K562 (cell line): Measurements from ENCODE around the gene CBX8. TPM values are rescaled to one million over a fixed set of nuclear protein-coding genes. Genes with fewer than 3 reads are reported as not detected.

Source experiments
- ATF7 ChIP-seq: fragments of 450-650 bp; IDR thresholded peaks from 2 replicates; pipeline ENCODE4 v1.7.1; 2014; ENCODE audit warnings: mild to moderate bottlenecking, moderate library complexity
- CBX5 ChIP-seq: IDR thresholded peaks from 2 replicates; pipeline ENCODE4 v1.6.1; 2014; ENCODE audit warnings: low read depth, borderline replicate concordance
- CEBPB ChIP-seq: fragments of 450-650 bp; IDR thresholded peaks from 2 replicates; pipeline ENCODE4 v1.6.1; 2016; ENCODE audit warnings: missing genetic modification characterization, missing compliant biosample characterization
- CLOCK ChIP-seq: fragments of 250-450 bp; sonication (Bioruptor Pico); IDR thresholded peaks from 2 replicates; pipeline ENCODE4 v1.4.0; 2020; ENCODE audit warnings: mild to moderate bottlenecking, moderate library complexity, borderline replicate concordance
- GABPB1 ChIP-seq: sonication (generic); formaldehyde crosslinking; IDR thresholded peaks from 2 replicates; pipeline ENCODE4 v1.8.0; 2022; ENCODE audit warnings: mild to moderate bottlenecking, missing genetic modification reagents
- HNRNPUL1 ChIP-seq: fragments of 200-400 bp; formaldehyde crosslinking; IDR thresholded peaks from 2 replicates; pipeline ENCODE4 v1.6.1; 2017; ENCODE audit warnings: low read length
- MYC ChIP-seq, 2 experiments: fragments of 250-450 bp in 1 of 2; sonication (Bioruptor Pico) in 1 of 2; IDR thresholded peaks; 2 replicates each; pipeline versions ENCODE4 v1.5.1 to v1.6.1; 2012 to 2021; ENCODE audit warnings: low read depth in 2 of 2, borderline replicate concordance in 1 of 2, improper control_type of control experiment in 1 of 2, low read length in 1 of 2, mild to moderate bottlenecking in 1 of 2, moderate library complexity in 1 of 2
- NBN ChIP-seq: fragments of 450-650 bp; IDR thresholded peaks from 2 replicates; pipeline ENCODE4 v1.6.1; 2016; ENCODE audit warnings: low read depth, mild to moderate bottlenecking
- PHF8 ChIP-seq: fragments of 200-600 bp; sonication (generic); IDR thresholded peaks from 2 replicates; pipeline ENCODE4 v1.6.1; 2012; ENCODE audit warnings: mixed run types, mild to moderate bottlenecking, inconsistent platforms, low read length, moderate library complexity, borderline replicate concordance
- RBM39 ChIP-seq: fragments of 200-400 bp; formaldehyde crosslinking; optimal IDR thresholded peaks from 2 replicates; pipeline ENCODE3; 2018; ENCODE audit warnings: low read depth, low read length
- RNF2 ChIP-seq: sonication (generic); IDR thresholded peaks from 2 replicates; pipeline ENCODE4 v1.6.1; 2016
- TARDBP ChIP-seq: fragments of 450-650 bp; IDR thresholded peaks from 2 replicates; pipeline ENCODE4 v1.6.1; 2016
- TEAD2 ChIP-seq: fragments of 450-650 bp; IDR thresholded peaks from 2 replicates; pipeline ENCODE4 v1.6.1; 2016; ENCODE audit warnings: missing genetic modification characterization, control low read depth, missing compliant biosample characterization
- ZNF282 ChIP-seq: sonication (generic); formaldehyde crosslinking; IDR thresholded peaks from 2 replicates; pipeline ENCODE4 v1.8.1; 2023; ENCODE audit warnings: missing genetic modification reagents
- ZNF445 ChIP-seq: fragments of 250-450 bp; sonication (Bioruptor Pico); IDR thresholded peaks from 2 replicates; pipeline ENCODE4 v1.4.0; 2020; ENCODE audit warnings: low read depth, mild to moderate bottlenecking, moderate library complexity
- polyA plus RNA-seq, 8 experiments: library from polyadenylated mRNA; depleted of rRNA in 4 of 8; stranded (reverse) in 5 of 8; unstranded in 3 of 8; fragments of >200 nt; fragmentation: Nextera tagmentation in 2 of 8; fragmentation: Illumina TruSeq in 1 of 8; extraction: Ambion mirVana in 2 of 8; extraction: Trizol in 1 of 8; gene quantifications; 2 replicates each; pipeline versions ENCODE4 v1.2.1 to v1.2.3, GENCODE V29; 2011 to 2014; ENCODE audit warnings: inconsistent platforms in 1 of 8, missing spikeins in 1 of 8
- total RNA-seq, 7 experiments: library from RNA; depleted of rRNA in 6 of 7; stranded (reverse); fragments of >200 nt in 6 of 7; fragmentation: Illumina TruSeq in 2 of 7; extraction: Trizol in 2 of 7; gene quantifications; 2 replicates each; pipeline versions ENCODE4 v1.2.1 to v1.2.3, GENCODE V29; 2011 to 2021; ENCODE audit warnings: low replicate concordance in 1 of 7
- TF ChIP-seq, protein P1 (sequence below): sonication (generic); formaldehyde crosslinking; IDR thresholded peaks from 2 replicates; pipeline ENCODE4 v1.8.0; 2023; ENCODE audit warnings: mild to moderate bottlenecking, missing genetic modification reagents
- TF ChIP-seq, protein P2 (sequence below): sonication (generic); formaldehyde crosslinking; IDR thresholded peaks from 2 replicates; pipeline ENCODE4 v1.9.0; 2022; ENCODE audit warnings: mild to moderate bottlenecking, missing genetic modification reagents
- TF ChIP-seq, protein P3 (sequence below): fragments of 450-650 bp; IDR thresholded peaks from 2 replicates; pipeline ENCODE4 v1.6.1; 2016

The CBX8 gene
- total and polyA plus RNA-seq, 9 of the 15 experiments (the other 6 are each of a cell fraction or from before 2014, with no cell fraction given), result 0.08 to 11.9 (median 2.6) TPM

DNA sequence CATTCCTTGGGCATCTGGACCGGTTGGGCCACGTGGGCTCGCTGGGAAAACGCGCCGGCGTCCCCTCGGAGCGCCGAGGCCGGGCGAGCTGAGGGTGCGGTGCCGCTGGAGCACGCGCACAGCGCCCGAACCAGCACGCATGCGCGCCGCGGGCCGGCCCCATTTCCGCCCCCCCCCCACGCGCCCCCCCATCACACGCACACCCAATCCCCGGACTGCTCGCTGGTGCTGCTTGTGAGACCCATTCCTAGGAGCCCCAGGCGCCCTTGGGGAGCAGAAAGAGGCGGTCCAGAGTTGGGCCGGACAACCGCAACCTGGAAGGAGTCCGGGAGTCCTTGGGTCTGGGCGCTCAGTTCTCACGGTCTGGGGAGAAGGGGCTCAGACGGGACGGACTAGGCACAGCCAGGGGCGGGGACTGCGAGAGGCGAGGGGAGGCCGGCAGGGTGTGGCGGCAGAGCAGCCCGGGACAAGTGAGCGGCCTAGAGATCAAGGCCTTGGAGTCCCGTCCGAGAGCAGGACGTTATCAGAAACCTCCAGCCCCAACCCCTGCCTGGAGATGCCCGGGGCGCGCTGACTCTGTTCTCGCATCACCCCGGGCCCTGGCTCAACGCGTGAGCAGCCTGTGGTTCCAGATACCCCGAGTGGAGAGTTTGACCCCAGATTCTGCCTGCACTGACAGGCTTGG is 6.0 kb upstream of the CBX8 start (continued):
- TF ChIP-seq PHF8 (peak; percentile 76; the same call in 1 of the 2 replicates), RBM39 (no peak), ZNF282 (CRISPR knock-in tag) (peak; percentile 96; the same call in 1 of the 2 replicates), NBN (peak; percentile 46; the same call in 1 of the 2 replicates), HNRNPUL1 (no peak), GABPB1 (CRISPR knock-in tag) (peak; percentile 80), ATF7 (no peak; the same call in 1 of the 2 replicates), TARDBP (peak; percentile 94), ZNF445 (CRISPR knock-in tag) (no peak), CEBPB (tag) (no peak), TEAD2 (tag) (no peak), CBX5 (no peak), CLOCK (CRISPR knock-in tag) (no peak), RNF2 (peak; percentile 97), MYC (IDR thresholded peaks at IDR 0.05; ENCODE audit: low read depth, low read length) (peak; percentile 87), MYC (CRISPR knock-in tag; IDR thresholded peaks at IDR 0.05; ENCODE audit: borderline replicate concordance, low read depth) (peak; percentile 20; the same call in 1 of the 2 replicates)
- TF ChIP-seq, protein P1, sequence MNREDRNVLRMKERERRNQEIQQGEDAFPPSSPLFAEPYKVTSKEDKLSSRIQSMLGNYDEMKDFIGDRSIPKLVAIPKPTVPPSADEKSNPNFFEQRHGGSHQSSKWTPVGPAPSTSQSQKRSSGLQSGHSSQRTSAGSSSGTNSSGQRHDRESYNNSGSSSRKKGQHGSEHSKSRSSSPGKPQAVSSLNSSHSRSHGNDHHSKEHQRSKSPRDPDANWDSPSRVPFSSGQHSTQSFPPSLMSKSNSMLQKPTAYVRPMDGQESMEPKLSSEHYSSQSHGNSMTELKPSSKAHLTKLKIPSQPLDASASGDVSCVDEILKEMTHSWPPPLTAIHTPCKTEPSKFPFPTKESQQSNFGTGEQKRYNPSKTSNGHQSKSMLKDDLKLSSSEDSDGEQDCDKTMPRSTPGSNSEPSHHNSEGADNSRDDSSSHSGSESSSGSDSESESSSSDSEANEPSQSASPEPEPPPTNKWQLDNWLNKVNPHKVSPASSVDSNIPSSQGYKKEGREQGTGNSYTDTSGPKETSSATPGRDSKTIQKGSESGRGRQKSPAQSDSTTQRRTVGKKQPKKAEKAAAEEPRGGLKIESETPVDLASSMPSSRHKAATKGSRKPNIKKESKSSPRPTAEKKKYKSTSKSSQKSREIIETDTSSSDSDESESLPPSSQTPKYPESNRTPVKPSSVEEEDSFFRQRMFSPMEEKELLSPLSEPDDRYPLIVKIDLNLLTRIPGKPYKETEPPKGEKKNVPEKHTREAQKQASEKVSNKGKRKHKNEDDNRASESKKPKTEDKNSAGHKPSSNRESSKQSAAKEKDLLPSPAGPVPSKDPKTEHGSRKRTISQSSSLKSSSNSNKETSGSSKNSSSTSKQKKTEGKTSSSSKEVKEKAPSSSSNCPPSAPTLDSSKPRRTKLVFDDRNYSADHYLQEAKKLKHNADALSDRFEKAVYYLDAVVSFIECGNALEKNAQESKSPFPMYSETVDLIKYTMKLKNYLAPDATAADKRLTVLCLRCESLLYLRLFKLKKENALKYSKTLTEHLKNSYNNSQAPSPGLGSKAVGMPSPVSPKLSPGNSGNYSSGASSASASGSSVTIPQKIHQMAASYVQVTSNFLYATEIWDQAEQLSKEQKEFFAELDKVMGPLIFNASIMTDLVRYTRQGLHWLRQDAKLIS, result peak; percentile 92; the same call in 1 of the 2 replicates
- TF ChIP-seq, protein P2, sequence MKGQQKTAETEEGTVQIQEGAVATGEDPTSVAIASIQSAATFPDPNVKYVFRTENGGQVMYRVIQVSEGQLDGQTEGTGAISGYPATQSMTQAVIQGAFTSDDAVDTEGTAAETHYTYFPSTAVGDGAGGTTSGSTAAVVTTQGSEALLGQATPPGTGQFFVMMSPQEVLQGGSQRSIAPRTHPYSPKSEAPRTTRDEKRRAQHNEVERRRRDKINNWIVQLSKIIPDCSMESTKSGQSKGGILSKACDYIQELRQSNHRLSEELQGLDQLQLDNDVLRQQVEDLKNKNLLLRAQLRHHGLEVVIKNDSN (CRISPR knock-in tag), result peak; percentile 71
- TF ChIP-seq, protein P3, sequence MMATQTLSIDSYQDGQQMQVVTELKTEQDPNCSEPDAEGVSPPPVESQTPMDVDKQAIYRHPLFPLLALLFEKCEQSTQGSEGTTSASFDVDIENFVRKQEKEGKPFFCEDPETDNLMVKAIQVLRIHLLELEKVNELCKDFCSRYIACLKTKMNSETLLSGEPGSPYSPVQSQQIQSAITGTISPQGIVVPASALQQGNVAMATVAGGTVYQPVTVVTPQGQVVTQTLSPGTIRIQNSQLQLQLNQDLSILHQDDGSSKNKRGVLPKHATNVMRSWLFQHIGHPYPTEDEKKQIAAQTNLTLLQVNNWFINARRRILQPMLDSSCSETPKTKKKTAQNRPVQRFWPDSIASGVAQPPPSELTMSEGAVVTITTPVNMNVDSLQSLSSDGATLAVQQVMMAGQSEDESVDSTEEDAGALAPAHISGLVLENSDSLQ, result no peak
